OCI-LY3 (cell line): ENCODE measurements around the gene NBPF4.

ENCODE experiments used
- H2AFZ ChIP-seq: fragments of 200-600, 300-600 bp; shearing (Covaris generic); 2 replicates; pipeline ENCODE4 v1.6.0; 2014; ENCODE audit warnings: antibody characterized with exemption, low read depth, low read length
- H3K27ac ChIP-seq: fragments of 200-600, 300-600 bp; sonication (generic); 2 replicates; pipeline ENCODE4 v1.5.1; 2014; ENCODE audit warnings: mild to moderate bottlenecking, low read length, moderate library complexity, mixed read lengths
- H3K27me3 ChIP-seq: fragments of 200-600, 300-600 bp; sonication (generic); 2 replicates; pipeline ENCODE4 v1.6.1; 2014; ENCODE audit warnings: low read depth, low read length, mixed read lengths
- H3K36me3 ChIP-seq: fragments of 200-600, 300-600 bp; sonication (generic); replicated peaks from 2 replicates; pipeline ENCODE3; 2014; ENCODE audit warnings: low read depth, low read length, mixed read lengths
- H3K4me1 ChIP-seq: fragments of 300-600, 200-600 bp; sonication (generic); 2 replicates; pipeline ENCODE4 v1.6.1; 2014; ENCODE audit warnings: low read length, mixed read lengths
- H3K4me2 ChIP-seq: fragments of 200-600, 300-600 bp; sonication (generic); 2 replicates; pipeline ENCODE4 v1.6.1; 2014; ENCODE audit warnings: low read length, mixed read lengths
- H3K4me3 ChIP-seq: fragments of 300-600, 200-600 bp; sonication (generic); 2 replicates; pipeline ENCODE4 v1.5.1; 2014; ENCODE audit warnings: antibody characterized with exemption, mild to moderate bottlenecking, low read length, moderate library complexity
- H3K79me2 ChIP-seq: fragments of 300-600, 200-600 bp; shearing (Covaris generic); 2 replicates; pipeline ENCODE4 v1.6.1; 2014; ENCODE audit warnings: mild to moderate bottlenecking, low read length, mixed read lengths
- H3K9ac ChIP-seq: fragments of 300-600, 200-600 bp; shearing (Covaris generic); 2 replicates; pipeline ENCODE4 v1.6.0; 2014; ENCODE audit warnings: mild to moderate bottlenecking, low read length, moderate library complexity
- H3K9me3 ChIP-seq: fragments of 200-600, 300-600 bp; shearing (Covaris generic); 2 replicates; pipeline ENCODE4 v1.6.1; 2014; ENCODE audit warnings: low read length, mixed read lengths; ENCODE audit not compliant: insufficient read depth
- H4K20me1 ChIP-seq: fragments of 200-600, 300-600 bp; sonication (generic); 2 replicates; pipeline ENCODE4 v1.6.1; 2016; ENCODE audit warnings: low read length, mixed read lengths; ENCODE audit not compliant: insufficient read depth
- EZH2phosphoT487 ChIP-seq: fragments of 200-600 bp; shearing (Covaris generic); IDR thresholded peaks from 2 replicates; pipeline ENCODE4 v1.6.1; 2018; ENCODE audit warnings: antibody characterized with exemption, mixed run types, low read depth
- TF ChIP-seq, protein P1 (sequence below): fragments of 200-600, 300-600 bp; sonication (generic); IDR thresholded peaks from 2 replicates; pipeline ENCODE4 v1.5.1; 2014; ENCODE audit warnings: antibody characterized with exemption, low read length, low read depth

The NBPF4 gene

GRCh38 chr1:108182959-108183700, 60.7 kb downstream of the NBPF4 start:
- Histone ChIP-seq H3K9ac (no peak overlapping the region), H3K4me3 (no peak overlapping the region), H3K27ac (no peak overlapping the region), H4K20me1 (no peaks in the 10 kb centered on the region), H3K79me2 (no peaks in the 10 kb centered on the region), H3K4me2 (no peak overlapping the region), H3K4me1 (peaks cover 17% of the 10 kb centered on the region), H3K27me3 (no peaks in the 10 kb centered on the region), H3K9me3 (no peaks in the 10 kb centered on the region), H2AFZ (no peak overlapping the region), H3K36me3 (peaks cover 10% of the 10 kb centered on the region)
- no peak for TF ChIP-seq EZH2phosphoT487
- TF ChIP-seq, protein P1, sequence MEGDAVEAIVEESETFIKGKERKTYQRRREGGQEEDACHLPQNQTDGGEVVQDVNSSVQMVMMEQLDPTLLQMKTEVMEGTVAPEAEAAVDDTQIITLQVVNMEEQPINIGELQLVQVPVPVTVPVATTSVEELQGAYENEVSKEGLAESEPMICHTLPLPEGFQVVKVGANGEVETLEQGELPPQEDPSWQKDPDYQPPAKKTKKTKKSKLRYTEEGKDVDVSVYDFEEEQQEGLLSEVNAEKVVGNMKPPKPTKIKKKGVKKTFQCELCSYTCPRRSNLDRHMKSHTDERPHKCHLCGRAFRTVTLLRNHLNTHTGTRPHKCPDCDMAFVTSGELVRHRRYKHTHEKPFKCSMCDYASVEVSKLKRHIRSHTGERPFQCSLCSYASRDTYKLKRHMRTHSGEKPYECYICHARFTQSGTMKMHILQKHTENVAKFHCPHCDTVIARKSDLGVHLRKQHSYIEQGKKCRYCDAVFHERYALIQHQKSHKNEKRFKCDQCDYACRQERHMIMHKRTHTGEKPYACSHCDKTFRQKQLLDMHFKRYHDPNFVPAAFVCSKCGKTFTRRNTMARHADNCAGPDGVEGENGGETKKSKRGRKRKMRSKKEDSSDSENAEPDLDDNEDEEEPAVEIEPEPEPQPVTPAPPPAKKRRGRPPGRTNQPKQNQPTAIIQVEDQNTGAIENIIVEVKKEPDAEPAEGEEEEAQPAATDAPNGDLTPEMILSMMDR = no peak

DNA sequence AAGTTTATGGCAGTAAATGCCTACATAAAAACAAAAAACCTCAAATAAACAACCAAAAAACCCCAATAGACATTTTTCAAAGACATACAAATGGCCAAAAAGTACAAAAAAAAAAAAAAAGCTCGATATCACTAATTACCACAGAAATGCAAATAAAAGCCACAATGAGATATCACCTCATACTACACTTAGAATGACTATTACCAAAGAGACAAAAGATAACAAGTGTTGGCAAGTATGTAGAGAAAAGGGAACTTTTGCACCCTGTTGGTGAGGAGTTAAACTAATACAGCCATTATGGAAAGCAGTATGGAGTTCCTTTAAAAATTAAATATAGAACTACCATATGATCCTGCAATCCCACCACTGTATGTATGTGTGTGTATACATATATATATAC, 64.9 kb downstream of the NBPF4 start:
- 0 out of 2 replicates have a peak, but pooled peaks cover 3% of the 10 kb centered on the region for H3K9me3 ChIP-seq

More for the DNA sequence above, 64.9 kb downstream of the NBPF4 start:
- Histone ChIP-seq H3K27ac (no peak overlapping the region), H3K27me3 (no peaks in the 10 kb centered on the region), H3K4me2 (no peak overlapping the region), H2AFZ (no peak overlapping the region), H3K4me1 (peaks cover 17% of the 10 kb centered on the region), H3K36me3 (peaks cover 10% of the 10 kb centered on the region), H4K20me1 (no peaks in the 10 kb centered on the region), H3K9ac (no peak overlapping the region), H3K79me2 (no peaks in the 10 kb centered on the region), H3K4me3 (no peak overlapping the region)
- TF ChIP-seq EZH2phosphoT487 = no peak
- TF ChIP-seq, protein P1 = no peak
